Measurements from ENCODE around the gene TMOD1. TPM values are rescaled to one million over a fixed set of nuclear protein-coding genes. Genes with fewer than 3 reads are reported as not detected.
A peak's percentile ranks its signal among the peaks of the same experiment; 100 is the strongest.
"Not testable (repeated sequence)": the region's sequence is repeated elsewhere in the genome, so short reads cannot be mapped to it uniquely, and the experiment has no call there.

The TMOD1 gene
- polyA plus RNA-seq, 1 experiment, result 0.10 TPM

GRCh38 chr9:97487107-97487506, 14.4 kb upstream of the TMOD1 start:
- peak; percentile 52 for TF ChIP-seq CTCF (IDR thresholded peaks at IDR 0.05; ENCODE audit: low read depth, low read length)
- no peaks in the 10 kb centered on the region for H3K27me3 ChIP-seq (ENCODE audit: control insufficient read depth, insufficient read depth, low read length)
- no peak overlapping the region for H3K4me3 ChIP-seq (ENCODE audit: low read depth, low read length)
- ChIA-PET CTCF (interaction anchor here (1.1 to 3.8 kb wide), 3 partner anchors 13 to 129 kb away, joined by 3 to 29 read pairs (median 6); no protein-coding TSS in a partner anchor), POLR2A (no interaction called here)
- no peaks in the 10 kb centered on the region for H3K9me3 ChIP-seq (ENCODE audit: control insufficient read depth, insufficient read depth, low read length)
- no peak for DNase-seq (ENCODE audit: low read depth, low spot score)
- H3K27ac ChIP-seq (ENCODE audit: low read depth, low read length), result no peak overlapping the region

GRCh38 chr9:97487861-97488260, 13.6 kb upstream of the TMOD1 start:
- TF ChIP-seq CTCF (IDR thresholded peaks at IDR 0.05; ENCODE audit: low read depth, low read length), result no peak
- H3K9me3 ChIP-seq (ENCODE audit: control insufficient read depth, insufficient read depth, low read length), result no peaks in the 10 kb centered on the region
- H3K27ac ChIP-seq (ENCODE audit: low read depth, low read length), result no peak overlapping the region
- POLR2A ChIA-PET, result no interaction called here
- no peak for DNase-seq (ENCODE audit: low read depth, low spot score)
- CTCF ChIA-PET, result interaction anchor here (1.5 to 3.8 kb wide), 3 partner anchors 14 to 111 kb away, joined by 6 to 29 read pairs (median 6); no protein-coding TSS in a partner anchor
- H3K4me3 ChIP-seq (ENCODE audit: low read depth, low read length), result no peak overlapping the region
- no peaks in the 10 kb centered on the region for H3K27me3 ChIP-seq (ENCODE audit: control insufficient read depth, insufficient read depth, low read length)

DNA sequence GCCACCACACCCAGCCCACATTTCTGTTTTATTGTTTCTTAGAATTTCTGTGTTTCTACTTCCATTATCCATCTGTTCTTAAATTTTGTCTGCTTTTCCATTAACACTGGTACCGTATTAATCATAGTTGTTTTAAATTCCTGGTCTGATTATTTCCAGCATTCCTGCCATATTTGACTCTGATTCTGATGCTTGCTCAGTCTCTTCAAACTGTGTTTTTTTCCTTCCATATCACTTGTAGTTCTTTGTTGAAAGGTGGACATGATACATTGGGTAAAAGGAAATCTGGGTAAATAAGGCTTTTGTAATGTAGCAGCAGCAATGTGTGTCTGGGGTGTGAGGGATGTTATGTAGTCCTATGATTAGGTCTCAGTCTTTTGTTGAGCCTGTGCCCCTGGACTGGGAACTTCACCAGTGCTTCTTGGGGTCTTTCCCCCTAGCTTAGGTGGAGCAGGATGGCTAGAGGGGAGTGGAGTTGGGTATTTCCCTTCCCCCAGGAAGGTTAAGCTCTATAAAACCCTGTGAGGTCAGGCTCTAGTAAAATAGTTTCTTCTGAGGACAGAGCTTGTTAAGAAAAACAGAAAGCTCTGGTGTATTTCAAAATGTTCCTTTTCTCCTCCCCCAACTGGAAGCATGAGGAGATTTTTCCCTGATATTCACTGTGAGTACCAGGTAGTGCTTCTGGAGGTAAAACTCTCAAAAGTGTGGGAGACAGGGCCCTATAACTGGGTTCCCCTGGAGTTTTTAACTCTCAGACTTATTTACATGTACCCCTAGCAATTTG, 10.1 kb upstream of the TMOD1 start:
- no peak for DNase-seq (ENCODE audit: low read depth, low spot score)
- ChIA-PET POLR2A (no interaction called here), CTCF (interaction anchor here (1.1 to 2.6 kb wide), 3 partner anchors 23 to 107 kb away, joined by 4 to 11 read pairs (median 5); partner anchors contain the start of gene TDRD7)
- Histone ChIP-seq H3K4me3 (ENCODE audit: low read depth, low read length) (no peak overlapping the region), H3K27ac (ENCODE audit: low read depth, low read length) (no peak overlapping the region), H3K9me3 (ENCODE audit: control insufficient read depth, insufficient read depth, low read length) (no peaks in the 10 kb centered on the region), H3K27me3 (ENCODE audit: control insufficient read depth, insufficient read depth, low read length) (no peaks in the 10 kb centered on the region)
- TF ChIP-seq CTCF (IDR thresholded peaks at IDR 0.05; ENCODE audit: low read depth, low read length), result no peak

- H3K9me3 ChIP-seq (ENCODE audit: control insufficient read depth, insufficient read depth, low read length); DNase-seq (ENCODE audit: low read depth, low spot score); H3K27ac ChIP-seq (ENCODE audit: low read depth, low read length); H3K4me3 ChIP-seq (ENCODE audit: low read depth, low read length); POLR2A ChIA-PET: not testable (repeated sequence)
- peaks cover 28% of the 10 kb centered on the region for H3K27me3 ChIP-seq (ENCODE audit: control insufficient read depth, insufficient read depth, low read length)
- CTCF ChIA-PET, result interaction anchor here (1.0 to 3.0 kb wide), 4 partner anchors 13 to 101 kb away, joined by 3 to 21 read pairs (median 4); no protein-coding TSS in a partner anchor
Observed at GRCh38 chr9:97497558-97498375, 3.7 kb upstream of the TMOD1 start.

DNA sequence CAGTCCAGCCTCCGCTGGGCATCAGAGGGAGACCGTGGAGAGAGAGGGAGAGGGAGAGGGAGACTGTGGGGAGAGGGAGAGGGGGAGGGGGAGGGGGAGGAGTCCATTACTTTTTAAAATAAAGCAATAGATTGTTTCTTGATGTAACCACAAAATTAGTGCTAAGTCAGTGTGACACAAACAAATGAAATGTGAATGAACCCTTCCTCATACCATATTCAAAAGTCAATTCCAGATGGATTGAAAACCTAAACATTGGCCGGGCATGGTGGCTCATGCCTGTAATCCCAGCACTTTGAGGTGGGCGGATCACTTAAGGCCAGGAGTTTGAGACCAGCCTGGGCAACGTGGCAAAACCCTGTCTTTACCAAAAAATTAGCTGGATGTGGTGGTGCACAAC, 2.6 kb upstream of the TMOD1 start:
- H3K4me3 ChIP-seq (ENCODE audit: low read depth, low read length); DNase-seq (ENCODE audit: low read depth, low spot score); H3K9me3 ChIP-seq (ENCODE audit: control insufficient read depth, insufficient read depth, low read length); H3K27ac ChIP-seq (ENCODE audit: low read depth, low read length); CTCF ChIA-PET; POLR2A ChIA-PET: not testable (repeated sequence)
- H3K27me3 ChIP-seq (ENCODE audit: control insufficient read depth, insufficient read depth, low read length), result peaks cover 39% of the 10 kb centered on the region
